K562 (cell line): ENCODE measurements around the gene NGRN. TPM values are rescaled to one million over a fixed set of nuclear protein-coding genes. Genes with fewer than 3 reads are reported as not detected.
A peak's percentile ranks its signal among the peaks of the same experiment; 100 is the strongest.

Experiments used
- CC2D1A ChIP-seq: fragments of 450-650 bp; IDR thresholded peaks from 2 replicates; pipeline ENCODE4 v1.6.1; 2017; ENCODE audit warnings: mild to moderate bottlenecking
- CTBP1 ChIP-seq: fragments of 450-650 bp; IDR thresholded peaks from 2 replicates; pipeline ENCODE4 v1.6.1; 2016; ENCODE audit warnings: borderline replicate concordance
- DEAF1 ChIP-seq: fragments of 450-650 bp; formaldehyde crosslinking; IDR thresholded peaks from 2 replicates; pipeline ENCODE4 v1.4.0; 2020; ENCODE audit warnings: mild to moderate bottlenecking, moderate library complexity
- LCOR ChIP-seq: sonication (generic); formaldehyde crosslinking; IDR thresholded peaks from 2 replicates; pipeline ENCODE4 v1.8.0; 2022; ENCODE audit warnings: mild to moderate bottlenecking, missing genetic modification reagents
- MCM7 ChIP-seq, 2 experiments: fragments of 450-650 bp; IDR thresholded peaks; 2 replicates each; pipeline ENCODE4 v1.6.1; 2016 to 2018
- NFIC ChIP-seq: fragments of 450-650 bp; IDR thresholded peaks from 2 replicates; pipeline ENCODE4 v1.6.1; 2017; ENCODE audit warnings: mild to moderate bottlenecking, inconsistent platforms
- REST ChIP-seq, 2 experiments: fragments of 450-650 bp; formaldehyde crosslinking in 1 of 2; IDR thresholded peaks; 2 replicates each; pipeline versions ENCODE4 v1.4.0 to v1.6.1; 2014 to 2020; ENCODE audit warnings: mild to moderate bottlenecking in 2 of 2, borderline replicate concordance in 1 of 2, low read depth in 1 of 2
- RHOXF2B ChIP-seq: fragments of 250-450 bp; sonication (Bioruptor Pico); conservative IDR thresholded peaks from 2 replicates; pipeline ENCODE4 v1.5.1; 2021
- SMC3 ChIP-seq: conservative IDR thresholded peaks from 2 replicates; pipeline ENCODE4 v1.6.1; 2011; ENCODE audit warnings: low read depth, low read length, improper control_type of control experiment; ENCODE audit not compliant: insufficient read depth
- SOX6 ChIP-seq: fragments of 450-650 bp; IDR thresholded peaks from 2 replicates; pipeline ENCODE4 v1.6.1; 2014; ENCODE audit warnings: mild to moderate bottlenecking
- TAF1 ChIP-seq: IDR thresholded peaks from 2 replicates; pipeline ENCODE4 v1.6.1; 2011; ENCODE audit warnings: mild to moderate bottlenecking, low read length, moderate library complexity; ENCODE audit not compliant: insufficient read depth, control insufficient read depth, severe bottlenecking; ENCODE audit errors: extremely low read depth
- XRCC5 ChIP-seq: fragments of 200-400 bp; formaldehyde crosslinking; IDR thresholded peaks from 2 replicates; pipeline ENCODE4 v1.6.1; 2017; ENCODE audit warnings: low read depth, mild to moderate bottlenecking, low read length
- YY1 ChIP-seq, 3 experiments: IDR thresholded peaks; 2 replicates each; pipeline ENCODE4 v1.6.1; 2011; ENCODE audit warnings: low read length in 2 of 3, mild to moderate bottlenecking in 2 of 3, moderate library complexity in 2 of 3, borderline replicate concordance in 1 of 3, control low read depth in 1 of 3, low read depth in 1 of 3; ENCODE audit not compliant: insufficient read depth in 3 of 3, insufficient replicate concordance in 2 of 3, control insufficient read depth in 1 of 3, insufficient read length in 1 of 3; ENCODE audit errors: extremely low read depth in 1 of 3
- polyA plus RNA-seq, 8 experiments: library from polyadenylated mRNA; depleted of rRNA in 4 of 8; stranded (reverse) in 5 of 8; unstranded in 3 of 8; fragments of >200 nt; fragmentation: Nextera tagmentation in 2 of 8; fragmentation: Illumina TruSeq in 1 of 8; extraction: Ambion mirVana in 2 of 8; extraction: Trizol in 1 of 8; gene quantifications; 2 replicates each; pipeline versions ENCODE4 v1.2.1 to v1.2.3, GENCODE V29; 2011 to 2014; ENCODE audit warnings: inconsistent platforms in 1 of 8, missing spikeins in 1 of 8
- total RNA-seq, 7 experiments: library from RNA; depleted of rRNA in 6 of 7; stranded (reverse); fragments of >200 nt in 6 of 7; fragmentation: Illumina TruSeq in 2 of 7; extraction: Trizol in 2 of 7; gene quantifications; 2 replicates each; pipeline versions ENCODE4 v1.2.1 to v1.2.3, GENCODE V29; 2011 to 2021; ENCODE audit warnings: low replicate concordance in 1 of 7

NGRN gene
- total and polyA plus RNA-seq, 9 of the 15 experiments (the other 6 are each of a cell fraction or from before 2014, with no cell fraction given): 14.0 to 73.4 (median 60.0) TPM

GRCh38 chr15:90320062-90320884 is 54.8 kb downstream of the NGRN start (continued):
- TF ChIP-seq REST (IDR thresholded peaks at IDR 0.05; ENCODE audit: borderline replicate concordance) (peak; percentile 93), REST (CRISPR knock-in tag; IDR thresholded peaks at IDR 0.05; ENCODE audit: low read depth) (no peak), NFIC (peak; percentile 70), LCOR (CRISPR knock-in tag) (0 out of 2 replicates have a peak, but pooled peaks have one; percentile 13), MCM7 (IDR thresholded peaks at IDR 0.05) (no peak), XRCC5 (peak; percentile 90; the same call in 1 of the 2 replicates), CTBP1 (peak; percentile 27; the same call in 1 of the 2 replicates), YY1 (IDR thresholded peaks at IDR 0.05; ENCODE audit: borderline replicate concordance in 1 of 3, control insufficient read depth in 1 of 3, extremely low read depth in 1 of 3, insufficient read depth in 3 of 3, insufficient read length in 1 of 3, insufficient replicate concordance in 2 of 3, low read depth in 1 of 3, low read length in 2 of 3) (peak in 1 of 3 experiments; percentile 47), DEAF1 (peak; percentile 92), TAF1 (peak; percentile 16), SOX6 (peak; percentile 27; the same call in 1 of the 2 replicates), RHOXF2B (CRISPR knock-in tag) (no peak), SMC3 (peak; percentile 98), CC2D1A (peak; percentile 72; the same call in 1 of the 2 replicates)
